ENCODE results near the gene CARD11. TPM values are rescaled to one million over a fixed set of nuclear protein-coding genes. Genes with fewer than 3 reads are reported as not detected.

The CARD11 gene
- total RNA-seq, 4 donors from 2014 or later = 3.1 to 53.6 (median 5.9) TPM

DNA sequence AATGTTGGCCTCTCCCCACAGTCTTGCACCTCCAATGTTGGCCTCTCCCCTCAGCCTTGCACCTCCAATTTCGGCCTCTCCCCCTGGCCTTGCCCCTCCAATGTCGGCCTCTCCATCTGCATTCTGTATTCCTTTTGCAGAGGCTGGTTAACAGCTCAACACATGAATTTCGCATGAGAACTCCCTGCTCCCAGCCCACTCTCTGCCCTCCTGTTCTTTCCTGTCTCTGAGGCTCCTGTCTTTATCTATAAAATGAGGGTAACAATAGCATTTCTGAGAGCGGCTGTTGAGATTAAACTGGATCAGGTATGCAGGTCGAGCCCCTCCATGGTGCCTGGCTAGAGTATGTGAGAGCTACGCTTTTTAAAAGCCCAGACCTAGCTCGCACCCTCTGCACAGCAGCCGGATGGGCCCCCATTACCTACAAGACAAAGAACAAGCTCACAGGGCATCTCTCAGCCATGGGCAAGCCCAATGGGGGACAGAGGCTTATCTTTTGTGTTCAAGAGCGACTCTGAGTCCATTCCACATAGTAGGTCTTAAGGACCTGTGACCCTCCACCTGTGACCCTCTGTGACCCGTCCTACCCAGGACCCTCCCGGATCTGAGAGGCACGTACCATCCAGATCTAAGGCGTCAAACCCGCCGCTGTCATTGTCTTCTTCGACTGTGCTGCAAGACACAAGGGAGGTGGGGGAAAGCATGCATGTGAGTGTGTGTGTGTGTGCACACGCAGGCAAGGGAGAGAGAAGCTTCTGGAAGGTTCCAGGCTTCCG lies 117.4 kb downstream of the CARD11 start:
- H3K36me3 ChIP-seq = no peaks in the 10 kb centered on the region
- peak in 2 of 3 donors; percentile 26 to 42 for DNase-seq

DNA sequence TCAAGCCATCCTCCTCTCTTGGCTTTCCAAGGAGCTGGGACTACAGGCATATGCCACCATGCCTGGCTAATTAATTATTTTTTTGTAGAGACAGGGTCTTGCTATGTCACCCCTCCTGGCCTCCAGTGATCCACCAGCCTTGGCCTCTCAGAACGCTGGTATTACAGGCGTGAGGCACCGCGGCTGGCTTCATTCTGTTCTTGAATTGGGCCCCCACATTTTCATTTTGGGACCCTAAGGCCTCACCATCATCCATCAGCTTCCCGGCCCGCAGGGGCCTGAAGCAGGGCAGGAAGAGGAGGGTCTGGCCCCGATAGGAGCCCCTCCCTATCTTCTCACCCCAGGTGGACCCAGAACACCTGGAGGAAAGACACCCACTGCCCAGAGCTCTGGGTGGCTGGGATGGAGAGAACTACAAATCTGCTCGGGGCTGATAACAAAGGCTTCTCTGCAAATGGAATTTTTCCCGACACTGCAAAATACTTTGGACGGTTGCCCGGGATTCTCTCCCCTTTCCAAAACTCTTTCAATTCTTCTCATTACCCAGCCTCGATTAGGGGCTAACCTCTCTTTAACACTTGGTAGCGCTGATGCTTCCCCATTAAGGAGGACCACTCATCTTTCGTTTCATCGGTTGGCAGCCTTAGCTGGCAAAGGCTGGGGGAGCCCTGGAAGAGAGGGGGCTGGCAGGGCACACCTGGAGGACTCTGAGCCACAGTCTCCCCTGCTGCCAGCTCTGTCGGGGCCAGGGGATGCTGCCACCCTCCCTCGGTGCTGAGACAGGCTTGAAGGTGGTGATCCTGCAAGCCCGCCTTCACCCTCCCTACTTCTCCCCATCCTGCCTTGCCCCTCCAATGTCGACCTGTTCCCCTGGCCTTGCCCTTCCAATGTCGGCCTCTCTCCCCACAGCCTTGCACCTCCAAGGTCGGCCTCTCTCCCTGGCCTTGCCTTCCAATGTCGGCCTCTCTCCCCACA lies 118.5 kb downstream of the CARD11 start:
- no peak overlapping the region for H3K27ac ChIP-seq
- TF ChIP-seq, protein P1, sequence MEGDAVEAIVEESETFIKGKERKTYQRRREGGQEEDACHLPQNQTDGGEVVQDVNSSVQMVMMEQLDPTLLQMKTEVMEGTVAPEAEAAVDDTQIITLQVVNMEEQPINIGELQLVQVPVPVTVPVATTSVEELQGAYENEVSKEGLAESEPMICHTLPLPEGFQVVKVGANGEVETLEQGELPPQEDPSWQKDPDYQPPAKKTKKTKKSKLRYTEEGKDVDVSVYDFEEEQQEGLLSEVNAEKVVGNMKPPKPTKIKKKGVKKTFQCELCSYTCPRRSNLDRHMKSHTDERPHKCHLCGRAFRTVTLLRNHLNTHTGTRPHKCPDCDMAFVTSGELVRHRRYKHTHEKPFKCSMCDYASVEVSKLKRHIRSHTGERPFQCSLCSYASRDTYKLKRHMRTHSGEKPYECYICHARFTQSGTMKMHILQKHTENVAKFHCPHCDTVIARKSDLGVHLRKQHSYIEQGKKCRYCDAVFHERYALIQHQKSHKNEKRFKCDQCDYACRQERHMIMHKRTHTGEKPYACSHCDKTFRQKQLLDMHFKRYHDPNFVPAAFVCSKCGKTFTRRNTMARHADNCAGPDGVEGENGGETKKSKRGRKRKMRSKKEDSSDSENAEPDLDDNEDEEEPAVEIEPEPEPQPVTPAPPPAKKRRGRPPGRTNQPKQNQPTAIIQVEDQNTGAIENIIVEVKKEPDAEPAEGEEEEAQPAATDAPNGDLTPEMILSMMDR (IDR thresholded peaks at IDR 0.05) = no peak
- TF ChIP-seq POLR2A (IDR thresholded peaks at IDR 0.05) = no peak
- no peaks in the 10 kb centered on the region for H3K4me1 ChIP-seq
- H3K9me3 ChIP-seq = no peaks in the 10 kb centered on the region
- peak in 1 of 3 donors; percentile 16 for DNase-seq
- no peak overlapping the region for H3K4me3 ChIP-seq
- H3K27me3 ChIP-seq = no peaks in the 10 kb centered on the region
- no peaks in the 10 kb centered on the region for H3K36me3 ChIP-seq

More for the DNA sequence above, 117.4 kb downstream of the CARD11 start:
- no peak overlapping the region for H3K27ac ChIP-seq
- TF ChIP-seq POLR2A (IDR thresholded peaks at IDR 0.05) = no peak
- TF ChIP-seq, protein P1 (IDR thresholded peaks at IDR 0.05) = no peak
- no peak overlapping the region for H3K4me3 ChIP-seq
- no peaks in the 10 kb centered on the region for H3K9me3 ChIP-seq
- no peaks in the 10 kb centered on the region for H3K27me3 ChIP-seq
- H3K4me1 ChIP-seq = no peaks in the 10 kb centered on the region

DNA sequence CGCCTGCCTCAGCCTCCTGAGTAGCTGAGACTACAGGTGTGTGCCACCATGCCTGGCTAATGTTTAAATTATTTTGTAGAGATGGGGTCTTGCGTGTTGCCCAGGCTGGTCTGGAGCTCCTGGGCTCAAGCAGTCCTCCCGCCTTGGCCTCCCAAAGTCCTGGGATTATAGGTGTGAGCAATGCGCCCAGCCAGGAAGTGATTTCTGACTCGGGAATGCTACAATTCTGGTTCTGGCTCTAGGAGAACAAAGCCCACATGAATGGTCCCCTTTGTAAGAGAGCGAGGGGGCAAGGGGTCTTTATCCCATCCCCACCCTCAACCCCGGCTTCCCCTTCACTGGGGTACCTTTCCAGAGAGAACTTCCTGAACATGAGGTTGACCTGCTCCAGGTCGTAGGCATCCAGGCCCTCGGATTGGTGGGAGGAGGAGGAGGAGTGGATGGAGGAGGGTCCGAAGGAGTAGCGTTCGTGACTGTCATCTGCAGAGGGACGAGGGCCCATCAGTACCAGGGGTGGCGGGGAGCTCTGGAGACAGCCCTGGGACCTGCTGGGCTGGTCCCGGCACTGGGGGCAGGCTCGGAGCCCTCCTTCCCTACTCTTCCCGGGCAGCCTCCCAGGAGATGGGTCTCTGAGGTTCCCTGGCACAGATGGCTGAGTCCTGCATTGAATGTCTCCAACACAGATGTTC lies 119.6 kb downstream of the CARD11 start:
- H3K9me3 ChIP-seq = no peaks in the 10 kb centered on the region
- H3K4me1 ChIP-seq = no peaks in the 10 kb centered on the region
- TF ChIP-seq, protein P1 (IDR thresholded peaks at IDR 0.05) = no peak
- TF ChIP-seq POLR2A (IDR thresholded peaks at IDR 0.05) = no peak
- no peak overlapping the region for H3K27ac ChIP-seq
- no peaks in the 10 kb centered on the region for H3K27me3 ChIP-seq
- H3K36me3 ChIP-seq = no peaks in the 10 kb centered on the region
- H3K4me3 ChIP-seq = no peak overlapping the region
- peak in 1 of 3 donors; percentile 15 for DNase-seq

DNA sequence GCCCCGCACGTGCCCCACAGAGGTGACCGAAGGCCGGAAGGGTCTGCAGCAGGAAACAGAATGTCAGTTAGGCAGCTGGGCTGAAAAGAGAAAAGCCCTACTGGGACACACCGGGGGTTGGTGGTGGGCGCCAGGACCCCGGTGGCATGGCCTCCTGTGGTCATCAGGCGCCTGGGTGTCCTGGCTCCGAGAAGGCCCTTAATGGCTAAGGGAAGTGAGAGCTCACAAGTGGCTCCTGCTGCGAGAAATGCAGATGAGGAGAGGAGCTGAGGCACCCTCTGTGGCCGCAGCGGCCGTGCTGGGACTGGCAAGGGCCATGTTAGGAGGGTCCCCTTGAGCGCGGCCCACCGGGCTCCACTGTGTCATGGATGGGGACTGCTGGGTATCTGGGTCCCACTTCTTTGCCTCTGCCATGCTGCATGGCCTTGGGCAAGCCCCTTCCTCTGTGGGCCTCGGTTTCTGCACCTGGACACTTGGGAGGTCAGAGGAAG lies 120.3 kb downstream of the CARD11 start:
- TF ChIP-seq, protein P1 (IDR thresholded peaks at IDR 0.05) = no peak
- no peak for TF ChIP-seq POLR2A (IDR thresholded peaks at IDR 0.05)
- Histone ChIP-seq H3K4me1 (no peaks in the 10 kb centered on the region), H3K36me3 (no peaks in the 10 kb centered on the region)

DNA sequence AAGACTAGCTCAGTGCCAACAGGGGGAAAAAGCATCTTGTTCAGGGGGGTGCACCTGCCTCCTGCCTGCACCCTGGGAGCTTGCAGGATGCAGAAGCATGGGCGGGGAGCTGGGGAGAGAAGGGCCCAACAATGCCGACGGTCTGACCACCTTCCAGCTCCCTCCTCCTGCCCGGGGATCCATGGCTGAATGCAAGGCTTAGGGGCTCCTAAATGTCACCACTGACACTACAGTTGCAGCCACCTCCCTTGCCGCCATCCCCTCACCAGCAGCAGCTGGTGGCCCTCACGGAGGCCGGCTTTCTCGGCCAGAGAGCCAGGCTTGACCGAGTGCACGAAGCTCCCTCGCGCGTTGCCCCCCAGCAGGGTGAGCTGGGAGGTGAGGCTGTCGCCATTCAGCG lies 120.8 kb downstream of the CARD11 start:
- DNase-seq = no peak
- no peaks in the 10 kb centered on the region for H3K36me3 ChIP-seq
- no peaks in the 10 kb centered on the region for H3K27me3 ChIP-seq
- H3K4me1 ChIP-seq = no peaks in the 10 kb centered on the region
- no peak overlapping the region for H3K27ac ChIP-seq
- no peak for TF ChIP-seq POLR2A (IDR thresholded peaks at IDR 0.05)
- TF ChIP-seq, protein P1 (IDR thresholded peaks at IDR 0.05) = no peak
- no peaks in the 10 kb centered on the region for H3K9me3 ChIP-seq
- H3K4me3 ChIP-seq = no peak overlapping the region

More for the DNA sequence above, 120.3 kb downstream of the CARD11 start:
- no peak for DNase-seq
- Histone ChIP-seq H3K4me3 (no peak overlapping the region), H3K9me3 (no peaks in the 10 kb centered on the region), H3K27me3 (no peaks in the 10 kb centered on the region), H3K27ac (no peak overlapping the region)
